Thoracic aorta (tissue), 2 donors: ENCODE measurements around the gene ZNF14. TPM values are rescaled to one million over a fixed set of nuclear protein-coding genes. Genes with fewer than 3 reads are reported as not detected.

Experiments
- ATAC-seq: fragments of 150-250 bp; one replicate; pipeline ENCODE4 v1.8.0; 2017; ENCODE audit warnings: low read depth; ENCODE audit not compliant: insufficient number of reproducible peaks, low FRiP score
- DNase-seq: peaks from one replicate; pipeline ENCODE4 v3.0.0-alpha.2; 2020; ENCODE audit warnings: low spot score
- H3K27ac ChIP-seq, 2 donors: fragments of 200-600 bp; sonication (generic); 1 replicate in 1 of 2; 2 replicates in 1 of 2; pipeline ENCODE4 v1.5.1; 2016; ENCODE audit warnings: mild to moderate bottlenecking in 2 of 2, moderate library complexity in 2 of 2
- H3K27me3 ChIP-seq: fragments of 200-600 bp; sonication (generic); replicated peaks from 2 replicates; pipeline ENCODE4 v1.6.0; 2016; ENCODE audit warnings: mild to moderate bottlenecking; ENCODE audit not compliant: insufficient read depth
- H3K36me3 ChIP-seq: fragments of 200-600 bp; sonication (generic); one replicate; pipeline ENCODE4 v1.5.1; 2016
- H3K4me1 ChIP-seq, 2 donors: fragments of 200-600 bp; sonication (generic); 1 replicate in 1 of 2; 2 replicates in 1 of 2; pipeline versions ENCODE4 v1.5.1 to v1.6.0; 2016; ENCODE audit warnings: low read depth in 2 of 2, mild to moderate bottlenecking in 1 of 2; ENCODE audit not compliant: control insufficient read depth in 1 of 2
- H3K4me3 ChIP-seq: fragments of 200-600 bp; sonication (generic); 2 replicates; pipeline ENCODE4 v1.5.1; 2016; ENCODE audit warnings: mild to moderate bottlenecking
- H3K9me3 ChIP-seq: fragments of 200-600 bp; sonication (generic); 2 replicates; pipeline ENCODE4 v1.5.1; 2016
- total RNA-seq, 2 donors: library from RNA; depleted of rRNA; stranded (reverse); fragments of >200 nt; gene quantifications; one replicate each; pipeline versions ENCODE4 v1.1.0 to v1.2.3, GENCODE V29; 2016
- TF ChIP-seq, protein P1 (sequence below): fragments of 200-600 bp; sonication (generic); IDR thresholded peaks from one replicate; pipeline ENCODE4 v1.5.1; 2019; ENCODE audit warnings: antibody characterized with exemption

The ZNF14 gene
- total RNA-seq, 2 donors from 2014 or later = 6.9 to 11.6 TPM

DNA sequence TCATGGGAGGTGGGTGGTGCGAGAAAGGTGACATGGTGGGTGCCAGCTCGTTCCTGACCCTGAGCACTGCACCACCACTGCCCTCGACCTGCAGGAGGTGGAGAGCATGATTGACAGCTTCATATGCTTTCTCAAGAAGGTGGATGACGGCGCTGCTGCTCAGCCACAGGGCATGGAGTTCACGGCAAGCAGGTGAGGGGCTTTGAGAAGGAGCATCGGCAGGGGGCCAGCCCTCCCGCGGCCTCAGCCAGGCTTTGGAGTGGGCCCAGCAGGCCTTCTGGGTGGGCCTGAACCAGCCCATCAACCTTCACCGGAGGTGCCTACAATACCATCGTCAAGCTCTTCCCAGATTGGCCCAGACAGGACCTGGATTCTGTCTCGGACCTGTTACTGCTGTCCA is 18.9 kb upstream of the ZNF14 start:
- ATAC-seq (no peak), DNase-seq (no peak)
- no peaks in the 10 kb centered on the region for H3K4me1 ChIP-seq
- H3K27ac ChIP-seq = no peak overlapping the region
- no peaks in the 10 kb centered on the region for H3K36me3 ChIP-seq
- TF ChIP-seq, protein P1, sequence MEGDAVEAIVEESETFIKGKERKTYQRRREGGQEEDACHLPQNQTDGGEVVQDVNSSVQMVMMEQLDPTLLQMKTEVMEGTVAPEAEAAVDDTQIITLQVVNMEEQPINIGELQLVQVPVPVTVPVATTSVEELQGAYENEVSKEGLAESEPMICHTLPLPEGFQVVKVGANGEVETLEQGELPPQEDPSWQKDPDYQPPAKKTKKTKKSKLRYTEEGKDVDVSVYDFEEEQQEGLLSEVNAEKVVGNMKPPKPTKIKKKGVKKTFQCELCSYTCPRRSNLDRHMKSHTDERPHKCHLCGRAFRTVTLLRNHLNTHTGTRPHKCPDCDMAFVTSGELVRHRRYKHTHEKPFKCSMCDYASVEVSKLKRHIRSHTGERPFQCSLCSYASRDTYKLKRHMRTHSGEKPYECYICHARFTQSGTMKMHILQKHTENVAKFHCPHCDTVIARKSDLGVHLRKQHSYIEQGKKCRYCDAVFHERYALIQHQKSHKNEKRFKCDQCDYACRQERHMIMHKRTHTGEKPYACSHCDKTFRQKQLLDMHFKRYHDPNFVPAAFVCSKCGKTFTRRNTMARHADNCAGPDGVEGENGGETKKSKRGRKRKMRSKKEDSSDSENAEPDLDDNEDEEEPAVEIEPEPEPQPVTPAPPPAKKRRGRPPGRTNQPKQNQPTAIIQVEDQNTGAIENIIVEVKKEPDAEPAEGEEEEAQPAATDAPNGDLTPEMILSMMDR = no peak
- no peaks in the 10 kb centered on the region for H3K9me3 ChIP-seq
- no peak overlapping the region for H3K4me3 ChIP-seq
- no peaks in the 10 kb centered on the region for H3K27me3 ChIP-seq

- ATAC-seq = no peak
- no peaks in the 10 kb centered on the region for H3K36me3 ChIP-seq
- H3K27ac ChIP-seq = no peak overlapping the region
- H3K4me3 ChIP-seq = no peak overlapping the region
- H3K9me3 ChIP-seq = no peaks in the 10 kb centered on the region
- H3K4me1 ChIP-seq = no peaks in the 10 kb centered on the region
- no peak for DNase-seq
- TF ChIP-seq, protein P1 = no peak
- no peaks in the 10 kb centered on the region for H3K27me3 ChIP-seq
Measured at GRCh38 chr19:19750842-19751790, 18.2 kb upstream of the ZNF14 start.

DNA sequence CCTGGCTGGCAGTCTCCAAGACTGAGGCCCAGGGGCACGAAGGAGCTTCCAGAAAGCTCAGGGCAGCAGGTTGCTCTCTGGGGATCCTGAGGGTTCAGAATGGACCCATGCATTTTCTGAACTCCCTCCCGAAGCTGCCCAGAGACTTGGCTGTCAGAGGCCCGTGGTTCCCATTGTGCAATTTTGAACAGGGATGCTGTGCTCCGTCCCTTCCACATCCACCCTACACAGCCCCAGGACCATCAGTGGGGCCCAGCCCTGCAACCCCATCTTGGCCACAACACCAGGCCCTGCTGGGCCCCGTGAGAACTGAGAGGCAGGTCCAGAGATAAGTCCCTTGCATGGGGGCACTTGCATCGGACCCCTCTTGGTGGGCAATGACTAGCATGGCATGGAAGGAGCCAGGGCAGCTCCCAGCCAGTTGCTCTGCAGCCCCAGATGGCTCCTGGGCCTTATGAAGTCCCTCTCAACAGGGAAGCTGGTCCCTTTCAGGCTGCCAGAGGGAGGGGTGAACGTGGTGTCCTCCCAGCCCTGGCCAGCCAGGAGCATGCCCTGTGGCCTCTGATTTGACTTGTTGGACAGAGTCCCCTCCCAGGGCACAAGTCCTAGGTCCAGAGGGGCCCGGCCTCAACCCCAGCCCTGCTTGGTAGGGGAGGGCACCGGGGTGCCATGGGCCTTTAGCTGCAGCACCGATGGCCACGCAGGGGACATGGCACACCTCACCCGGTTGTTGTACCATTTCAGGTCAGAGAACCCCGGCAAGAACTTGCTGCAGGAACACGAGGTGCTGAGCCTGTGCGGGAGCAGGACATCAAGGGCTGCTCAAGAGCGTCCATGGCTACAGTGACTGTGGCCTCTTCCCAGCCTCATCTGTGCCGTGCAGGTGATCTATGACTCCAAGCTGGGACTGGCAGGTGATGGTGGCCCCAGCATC is 17.3 kb upstream of the ZNF14 start:
- no peak for DNase-seq
- TF ChIP-seq, protein P1 = no peak
- no peak for ATAC-seq
- H3K27ac ChIP-seq = no peak overlapping the region
- H3K27me3 ChIP-seq = no peaks in the 10 kb centered on the region
- no peaks in the 10 kb centered on the region for H3K36me3 ChIP-seq
- H3K9me3 ChIP-seq = no peaks in the 10 kb centered on the region
- no peaks in the 10 kb centered on the region for H3K4me1 ChIP-seq
- no peak overlapping the region for H3K4me3 ChIP-seq

DNA sequence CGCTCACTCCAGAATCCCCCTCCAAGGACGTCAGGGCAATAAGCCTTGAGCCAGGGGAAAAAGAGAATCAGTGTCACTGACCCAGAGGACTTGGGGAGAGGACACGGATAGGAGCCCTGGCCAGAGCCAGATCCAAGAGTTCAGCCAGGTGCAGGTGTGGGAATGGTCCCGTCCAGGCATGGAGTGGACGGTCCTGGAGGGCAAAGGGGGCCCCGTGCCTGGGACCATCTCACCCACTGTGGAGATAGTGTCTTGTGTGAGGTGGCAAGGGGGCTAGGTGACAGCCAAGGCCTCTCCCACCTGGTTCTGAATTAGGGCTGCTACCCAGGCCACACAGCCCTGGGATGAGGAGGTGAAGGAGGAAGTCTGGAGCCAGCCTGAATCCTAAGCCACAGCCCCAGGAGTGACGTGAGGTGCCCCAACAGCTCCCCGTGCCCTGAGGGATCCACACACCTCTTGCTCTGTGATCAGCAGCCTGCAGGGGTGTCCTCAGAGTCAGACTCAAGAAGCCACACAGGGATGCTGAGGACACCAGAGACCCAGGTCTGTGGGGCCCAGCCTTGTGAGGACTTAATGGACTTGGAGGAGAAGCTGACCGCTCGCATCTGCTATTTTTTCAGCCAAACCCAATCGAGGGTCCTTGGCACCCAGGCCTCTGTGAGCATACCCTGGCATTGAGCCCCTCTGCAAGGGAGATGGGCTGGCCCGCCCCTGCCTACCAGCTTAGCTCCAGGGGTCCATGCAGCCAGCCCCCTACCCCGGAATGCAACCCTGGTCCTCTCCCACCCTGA is 16.4 kb upstream of the ZNF14 start:
- Histone ChIP-seq H3K27me3 (no peaks in the 10 kb centered on the region), H3K27ac (no peak overlapping the region), H3K4me3 (no peak overlapping the region), H3K4me1 (no peaks in the 10 kb centered on the region), H3K36me3 (no peaks in the 10 kb centered on the region), H3K9me3 (no peaks in the 10 kb centered on the region)
- no peak for DNase-seq
- TF ChIP-seq, protein P1 = no peak
- ATAC-seq = no peak
